ENCODE data around the gene CHADL.

CHADL gene

GRCh38 chr22:41229730-41230400 is 10.9 kb downstream of the CHADL start:
- Histone ChIP-seq H3K18ac (ENCODE audit: low read length) (no peak overlapping the region), H3K9ac (ENCODE audit: low read length) (no peak overlapping the region), H3K79me1 (ENCODE audit: low read length) (no peaks in the 10 kb centered on the region), H3K9me3 (ENCODE audit: insufficient read depth, low read depth, low read length) (peaks cover 2% of the 10 kb centered on the region), H3K79me2 (ENCODE audit: control insufficient read depth, insufficient read depth, low read length, poor library complexity) (no peaks in the 10 kb centered on the region), H3K4ac (ENCODE audit: low read depth, low read length) (no peak overlapping the region), H4K8ac (ENCODE audit: low read depth, low read length) (no peak overlapping the region), H2BK5ac (ENCODE audit: low read depth, low read length, poor library complexity) (no peak overlapping the region), H2BK120ac (ENCODE audit: insufficient read depth, low read length, poor library complexity) (no peak overlapping the region), H4K12ac (ENCODE audit: low read depth, low read length) (no peak overlapping the region), H2AFZ (ENCODE audit: insufficient read depth, low read length, poor library complexity) (no peak overlapping the region), H4K91ac (ENCODE audit: low read depth, low read length) (no peak overlapping the region), H3K23ac (ENCODE audit: low read length) (no peak overlapping the region), H2AK5ac (ENCODE audit: low read length) (no peak overlapping the region), H3K36me3 (ENCODE audit: control insufficient read depth in 1 of 2, insufficient read depth in 2 of 2, low read length in 2 of 2) (peaks cover 52 to 55% of the 10 kb centered on the region in 2 experiments), H3K27ac (ENCODE audit: low read depth, low read length) (no peak overlapping the region), H3K4me2 (ENCODE audit: low read length) (no peak overlapping the region), H2BK12ac (ENCODE audit: low read length) (no peak overlapping the region), H3K14ac (ENCODE audit: low read length) (no peak overlapping the region), H3K27me3 (ENCODE audit: insufficient read depth, low read length) (no peaks in the 10 kb centered on the region), H3K4me3 (ENCODE audit: low read depth, low read length) (no peak overlapping the region), H3K4me1 (ENCODE audit: control insufficient read depth in 1 of 2, insufficient read depth in 2 of 2, low read length in 2 of 2) (no peaks in the 10 kb centered on the region)
- no CpG with 5 or more reads among the region's 17 CpGs for WGBS (ENCODE audit: extremely low coverage, insufficient coverage, insufficient read length)
- DNase-seq, result no peak

GRCh38 chr22:41229215-41229614 is 11.5 kb downstream of the CHADL start:
- Histone ChIP-seq H2BK5ac (ENCODE audit: low read depth, low read length, poor library complexity) (no peak overlapping the region), H3K4me1 (ENCODE audit: control insufficient read depth in 1 of 2, insufficient read depth in 2 of 2, low read length in 2 of 2) (no peaks in the 10 kb centered on the region), H3K4ac (ENCODE audit: low read depth, low read length) (no peak overlapping the region), H3K18ac (ENCODE audit: low read length) (no peak overlapping the region), H2BK12ac (ENCODE audit: low read length) (no peak overlapping the region), H3K27ac (ENCODE audit: low read depth, low read length) (no peak overlapping the region), H3K9ac (ENCODE audit: low read length) (no peak overlapping the region), H3K9me3 (ENCODE audit: insufficient read depth, low read depth, low read length) (peaks cover 2% of the 10 kb centered on the region), H3K36me3 (ENCODE audit: control insufficient read depth in 1 of 2, insufficient read depth in 2 of 2, low read length in 2 of 2) (peaks cover 58 to 62% of the 10 kb centered on the region in 2 experiments), H4K8ac (ENCODE audit: low read depth, low read length) (no peak overlapping the region), H3K79me1 (ENCODE audit: low read length) (no peaks in the 10 kb centered on the region), H4K91ac (ENCODE audit: low read depth, low read length) (no peak overlapping the region), H3K4me3 (ENCODE audit: low read depth, low read length) (no peak overlapping the region), H2AFZ (ENCODE audit: insufficient read depth, low read length, poor library complexity) (no peak overlapping the region), H3K23ac (ENCODE audit: low read length) (no peak overlapping the region), H3K79me2 (ENCODE audit: control insufficient read depth, insufficient read depth, low read length, poor library complexity) (no peaks in the 10 kb centered on the region), H3K27me3 (ENCODE audit: insufficient read depth, low read length) (no peaks in the 10 kb centered on the region), H3K14ac (ENCODE audit: low read length) (no peak overlapping the region), H2AK5ac (ENCODE audit: low read length) (no peak overlapping the region), H3K4me2 (ENCODE audit: low read length) (no peak overlapping the region), H2BK120ac (ENCODE audit: insufficient read depth, low read length, poor library complexity) (no peak overlapping the region), H4K12ac (ENCODE audit: low read depth, low read length) (no peak overlapping the region)
- DNase-seq, result no peak
- WGBS (ENCODE audit: extremely low coverage, insufficient coverage, insufficient read length), result no CpG with 5 or more reads among the region's 6 CpGs

- no peak overlapping the region for H3K23ac ChIP-seq (ENCODE audit: low read length)
Observed at GRCh38 chr22:41226723-41227655, 13.7 kb downstream of the CHADL start.

DNA sequence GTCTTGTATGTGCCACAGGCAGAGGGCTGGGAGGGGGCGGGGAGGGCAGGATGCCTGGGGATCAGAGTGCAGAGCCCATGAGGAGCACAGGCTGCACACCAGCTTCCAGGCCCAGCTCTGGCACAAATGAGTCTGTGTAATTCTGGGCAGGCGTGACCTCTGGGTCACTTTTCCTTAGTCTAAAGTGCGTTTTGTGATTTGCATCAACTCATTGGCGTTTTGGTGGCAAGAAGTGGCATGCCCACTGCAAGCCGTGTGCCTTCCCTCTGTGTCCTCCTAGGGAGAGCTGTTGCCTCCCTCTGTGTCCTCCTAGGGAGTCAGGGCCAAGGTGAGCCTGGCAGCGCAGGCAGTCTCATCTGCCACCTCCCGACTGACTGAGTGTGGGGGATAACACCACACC is 17.2 kb downstream of the CHADL start:
- Histone ChIP-seq H3K9me3 (ENCODE audit: insufficient read depth, low read depth, low read length) (peaks cover 6% of the 10 kb centered on the region), H3K14ac (ENCODE audit: low read length) (no peak overlapping the region), H3K4me3 (ENCODE audit: low read depth, low read length) (no peak overlapping the region), H2BK12ac (ENCODE audit: low read length) (peak overlapping the region; percentile 29), H4K91ac (ENCODE audit: low read depth, low read length) (peak overlapping the region; percentile 10), H3K4me2 (ENCODE audit: low read length) (no peak overlapping the region), H3K9ac (ENCODE audit: low read length) (no peak overlapping the region), H2AK5ac (ENCODE audit: low read length) (no peak overlapping the region), H3K18ac (ENCODE audit: low read length) (no peak overlapping the region), H3K4me1 (ENCODE audit: control insufficient read depth in 1 of 2, insufficient read depth in 2 of 2, low read length in 2 of 2) (peaks cover 13 to 15% of the 10 kb centered on the region in 2 experiments), H3K27me3 (ENCODE audit: insufficient read depth, low read length) (no peaks in the 10 kb centered on the region), H3K27ac (ENCODE audit: low read depth, low read length) (no peak overlapping the region), H3K4ac (ENCODE audit: low read depth, low read length) (no peak overlapping the region), H2BK120ac (ENCODE audit: insufficient read depth, low read length, poor library complexity) (no peak overlapping the region), H3K79me1 (ENCODE audit: low read length) (peaks cover 6% of the 10 kb centered on the region), H2BK5ac (ENCODE audit: low read depth, low read length, poor library complexity) (no peak overlapping the region), H3K23ac (ENCODE audit: low read length) (no peak overlapping the region), H2AFZ (ENCODE audit: insufficient read depth, low read length, poor library complexity) (no peak overlapping the region), H3K79me2 (ENCODE audit: control insufficient read depth, insufficient read depth, low read length, poor library complexity) (no peaks in the 10 kb centered on the region), H3K36me3 (ENCODE audit: control insufficient read depth in 1 of 2, insufficient read depth in 2 of 2, low read length in 2 of 2) (peaks cover 61 to 66% of the 10 kb centered on the region in 2 experiments), H4K12ac (ENCODE audit: low read depth, low read length) (no peak overlapping the region), H4K8ac (ENCODE audit: low read depth, low read length) (no peak overlapping the region)
- no CpG with 5 or more reads among the region's 7 CpGs for WGBS (ENCODE audit: extremely low coverage, insufficient coverage, insufficient read length)
- no peak for DNase-seq

More at GRCh38 chr22:41226723-41227655, 13.7 kb downstream of the CHADL start:
- no peak overlapping the region for H3K14ac ChIP-seq (ENCODE audit: low read length)
- peaks cover 66 to 70% of the 10 kb centered on the region in 2 experiments for H3K36me3 ChIP-seq (ENCODE audit: control insufficient read depth in 1 of 2, insufficient read depth in 2 of 2, low read length in 2 of 2)
- no peak overlapping the region for H4K91ac ChIP-seq (ENCODE audit: low read depth, low read length)
- no peak overlapping the region for H2BK5ac ChIP-seq (ENCODE audit: low read depth, low read length, poor library complexity)
- no peak overlapping the region for H3K4ac ChIP-seq (ENCODE audit: low read depth, low read length)
- H3K4me2 ChIP-seq (ENCODE audit: low read length), result no peak overlapping the region
- H3K4me1 ChIP-seq (ENCODE audit: control insufficient read depth in 1 of 2, insufficient read depth in 2 of 2, low read length in 2 of 2), result peaks cover 13 to 15% of the 10 kb centered on the region in 2 experiments
- no peak for DNase-seq
- no peak overlapping the region for H4K8ac ChIP-seq (ENCODE audit: low read depth, low read length)
- H2BK120ac ChIP-seq (ENCODE audit: insufficient read depth, low read length, poor library complexity), result no peak overlapping the region
- H3K79me1 ChIP-seq (ENCODE audit: low read length), result peaks cover 6% of the 10 kb centered on the region
- H2BK12ac ChIP-seq (ENCODE audit: low read length), result no peak overlapping the region
- no peak overlapping the region for H3K18ac ChIP-seq (ENCODE audit: low read length)
- no peak overlapping the region for H4K12ac ChIP-seq (ENCODE audit: low read depth, low read length)
- H3K79me2 ChIP-seq (ENCODE audit: control insufficient read depth, insufficient read depth, low read length, poor library complexity), result no peaks in the 10 kb centered on the region
- no CpG with 5 or more reads among the region's 26 CpGs for WGBS (ENCODE audit: extremely low coverage, insufficient coverage, insufficient read length)
- no peak overlapping the region for H2AFZ ChIP-seq (ENCODE audit: insufficient read depth, low read length, poor library complexity)
- peaks cover 6% of the 10 kb centered on the region for H3K9me3 ChIP-seq (ENCODE audit: insufficient read depth, low read depth, low read length)
- no peaks in the 10 kb centered on the region for H3K27me3 ChIP-seq (ENCODE audit: insufficient read depth, low read length)
- H2AK5ac ChIP-seq (ENCODE audit: low read length), result no peak overlapping the region
- no peak overlapping the region for H3K9ac ChIP-seq (ENCODE audit: low read length)
- no peak overlapping the region for H3K27ac ChIP-seq (ENCODE audit: low read depth, low read length)
- no peak overlapping the region for H3K4me3 ChIP-seq (ENCODE audit: low read depth, low read length)
